HG03039 (cell line): Measurements from ENCODE around the gene TAOK1.
A peak's percentile ranks its signal among the peaks of the same experiment; 100 is the strongest.

Experiments used
- ATAC-seq: cut with Tn5 transposase; IDR thresholded peaks from one replicate; pipeline ENCODE4 v1.9.1; 2021; ENCODE audit warnings: mild to moderate bottlenecking, moderate library complexity; ENCODE audit not compliant: unreplicated experiment

TAOK1 gene

DNA sequence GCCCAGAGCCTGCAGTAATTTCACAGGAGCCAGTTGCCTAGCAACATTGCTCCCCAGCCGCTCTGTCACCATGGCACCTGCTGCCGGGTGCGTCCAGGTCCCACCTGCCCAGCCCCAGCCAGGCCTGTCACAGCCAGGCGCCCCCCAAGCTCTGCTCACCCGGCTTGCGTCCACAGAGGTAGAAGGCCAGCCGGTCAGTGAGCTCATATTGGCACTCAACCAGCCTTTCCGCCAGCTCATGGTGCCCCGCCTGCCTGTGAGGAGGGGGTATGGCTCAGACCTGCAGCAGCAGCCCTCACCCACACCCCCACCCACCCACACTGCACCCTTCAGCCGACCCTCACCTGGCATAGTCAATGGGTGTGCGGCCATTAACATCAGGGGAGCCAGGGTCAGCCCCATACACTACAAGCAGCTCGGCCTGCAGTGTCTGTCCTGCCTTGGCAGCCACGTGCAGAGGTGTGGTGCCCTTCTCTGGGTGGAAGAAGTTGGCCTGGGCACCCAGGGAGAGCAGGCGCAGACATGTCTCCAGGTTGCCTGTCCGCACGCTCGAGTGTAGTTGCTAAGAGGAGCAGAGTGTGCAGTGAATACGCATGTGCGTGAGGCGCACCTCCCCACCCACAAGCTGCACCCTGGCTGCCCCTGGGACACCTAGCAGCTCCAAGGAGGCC, 191.6 kb downstream of the TAOK1 start:
- ATAC-seq: no peak

DNA sequence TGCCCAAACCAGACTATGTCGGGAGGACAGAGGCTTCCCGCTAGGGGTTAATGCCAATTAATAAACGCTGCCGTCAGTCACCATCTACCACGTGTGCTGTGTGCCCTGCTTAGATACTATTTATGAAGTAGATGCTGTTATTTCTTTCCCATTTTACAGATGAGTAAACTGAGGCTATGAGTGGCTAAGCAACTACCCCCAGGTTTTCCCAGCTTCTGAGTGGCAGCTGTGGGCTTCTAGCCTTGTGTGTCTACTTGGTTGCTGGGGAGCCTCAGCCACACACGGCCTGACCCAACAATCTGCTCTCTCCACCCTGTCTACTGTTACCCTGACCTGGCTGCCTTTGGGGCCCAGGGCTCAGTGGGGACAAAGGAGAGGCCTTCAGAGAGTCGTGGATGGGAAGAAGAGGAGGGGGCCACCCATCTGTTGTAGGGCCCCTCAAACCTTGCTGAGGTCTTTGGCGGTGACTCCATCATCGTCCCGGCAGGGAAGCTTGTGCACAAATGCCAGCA, 192.1 kb downstream of the TAOK1 start:
- ATAC-seq: no peak

GRCh38 chr17:29582772-29583171, 192.6 kb downstream of the TAOK1 start:
- ATAC-seq: no peak

- ATAC-seq: no peak
Measured at GRCh38 chr17:29583324-29584248, 193.4 kb downstream of the TAOK1 start.

GRCh38 chr17:29584452-29585079, 194.4 kb downstream of the TAOK1 start:
- no peak for ATAC-seq

DNA sequence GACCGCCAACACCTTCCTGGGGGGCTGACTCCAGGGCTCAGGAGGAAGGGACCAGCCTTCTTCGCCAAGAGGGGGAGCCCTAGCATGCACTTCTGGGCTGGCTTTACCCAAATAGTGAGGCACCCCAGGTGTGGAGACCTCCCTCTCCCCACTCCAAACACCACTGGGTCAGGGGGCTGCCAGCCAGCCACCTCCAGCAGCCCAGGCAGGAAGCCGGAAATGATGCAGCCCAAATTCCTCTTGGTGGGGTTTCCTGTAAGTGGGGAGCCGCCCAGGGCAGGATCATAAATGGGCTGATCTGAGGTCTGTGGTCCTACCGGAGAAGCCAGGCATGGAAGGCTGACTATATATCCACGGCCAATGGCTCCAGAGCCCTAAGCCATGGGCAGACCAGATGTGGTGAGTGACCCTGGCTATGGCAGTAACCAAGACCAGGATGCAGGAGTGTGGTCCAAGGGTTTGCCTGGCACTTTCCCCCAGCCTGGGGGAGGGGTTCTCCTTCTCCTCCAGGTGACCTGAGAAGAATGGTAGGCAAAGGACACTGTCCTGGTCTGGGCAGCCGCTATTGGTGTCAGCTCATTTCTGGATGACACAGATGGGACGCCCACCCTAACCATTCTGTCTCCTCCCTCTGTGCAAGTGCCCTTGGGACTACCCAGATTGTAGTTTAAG, 195.1 kb downstream of the TAOK1 start:
- no peak for ATAC-seq

DNA sequence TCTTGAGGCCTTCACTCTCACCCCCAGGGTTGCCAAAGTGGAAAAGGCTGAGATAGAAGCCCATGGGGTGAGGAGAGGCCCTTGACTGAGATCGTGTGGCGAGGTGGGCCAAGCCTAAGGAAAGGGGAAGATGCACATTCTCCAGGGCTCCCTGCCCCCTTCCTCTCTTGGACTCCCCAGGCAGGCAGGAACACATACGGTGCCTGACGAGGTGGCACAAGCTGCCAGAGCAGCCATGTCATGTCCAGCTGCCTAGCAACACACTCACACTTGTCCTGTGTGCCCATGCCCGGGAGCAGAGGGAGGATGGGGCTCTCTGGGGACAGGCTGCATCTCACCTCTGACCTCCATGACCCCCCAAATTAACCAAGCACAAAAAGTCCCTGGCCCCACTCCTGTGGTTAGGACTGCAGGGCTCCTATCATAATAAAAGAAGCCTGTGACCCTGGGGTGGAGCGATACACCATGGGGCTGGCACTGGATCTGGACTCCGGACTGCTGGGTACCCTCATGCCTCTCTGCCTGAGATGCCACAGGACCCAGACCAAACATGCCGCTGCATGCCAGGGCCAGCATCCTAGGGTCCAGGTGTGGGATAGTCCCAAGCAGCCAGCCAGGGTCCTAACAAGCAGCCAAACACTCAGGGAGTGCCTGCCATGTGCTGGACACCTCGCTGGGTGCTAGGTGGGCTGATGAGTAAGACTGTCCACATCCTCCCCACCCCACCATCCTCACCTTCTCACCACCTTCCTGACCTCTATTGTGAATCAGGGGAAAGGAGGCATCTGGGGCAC, 196.7 kb downstream of the TAOK1 start:
- no peak for ATAC-seq

DNA sequence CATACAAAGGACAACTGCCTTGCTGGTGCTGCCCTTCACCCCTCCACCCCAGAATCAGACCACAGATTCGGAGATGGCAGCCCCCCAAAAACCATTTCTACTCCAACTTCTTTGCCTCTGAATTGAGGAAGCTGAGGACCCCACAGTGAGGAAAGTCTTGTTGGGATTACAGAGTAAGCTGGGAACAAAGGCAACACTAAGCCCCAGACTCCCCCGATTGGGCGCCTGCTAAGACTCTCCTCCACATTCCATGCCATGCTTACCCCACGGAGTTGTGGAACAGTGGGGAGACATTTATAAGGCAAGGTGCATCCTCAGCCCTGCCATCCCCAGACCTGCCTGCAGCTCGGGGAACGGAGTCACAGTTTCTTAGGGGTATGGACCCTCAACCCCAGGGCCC, 197.4 kb downstream of the TAOK1 start:
- no peak for ATAC-seq

DNA sequence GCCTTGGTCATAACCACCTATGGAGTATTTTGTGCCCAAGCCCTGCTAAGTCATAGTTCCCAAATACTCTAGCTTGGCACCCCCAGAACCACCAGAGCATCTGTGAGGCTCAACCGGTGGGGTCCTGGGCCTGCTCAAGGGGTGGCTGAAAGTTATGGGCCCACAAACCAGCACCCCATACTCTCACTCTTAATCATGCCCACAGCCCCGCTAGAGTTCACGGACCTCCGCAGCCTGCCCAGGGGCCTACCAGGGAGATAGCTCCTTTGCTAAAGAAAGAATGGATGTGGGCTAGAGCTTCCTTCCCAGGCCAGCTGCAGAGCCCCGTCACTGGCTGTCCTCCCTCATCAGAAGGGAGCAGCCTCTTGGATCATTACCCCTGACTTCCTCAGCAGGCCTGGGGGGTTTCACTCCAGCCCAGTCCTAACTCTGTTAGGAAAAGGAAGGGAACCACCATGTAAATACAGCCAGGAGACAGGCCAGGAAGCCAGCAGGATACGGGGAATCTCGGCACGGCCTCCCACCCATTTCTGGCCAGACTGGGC, 197.9 kb downstream of the TAOK1 start:
- no peak for ATAC-seq

DNA sequence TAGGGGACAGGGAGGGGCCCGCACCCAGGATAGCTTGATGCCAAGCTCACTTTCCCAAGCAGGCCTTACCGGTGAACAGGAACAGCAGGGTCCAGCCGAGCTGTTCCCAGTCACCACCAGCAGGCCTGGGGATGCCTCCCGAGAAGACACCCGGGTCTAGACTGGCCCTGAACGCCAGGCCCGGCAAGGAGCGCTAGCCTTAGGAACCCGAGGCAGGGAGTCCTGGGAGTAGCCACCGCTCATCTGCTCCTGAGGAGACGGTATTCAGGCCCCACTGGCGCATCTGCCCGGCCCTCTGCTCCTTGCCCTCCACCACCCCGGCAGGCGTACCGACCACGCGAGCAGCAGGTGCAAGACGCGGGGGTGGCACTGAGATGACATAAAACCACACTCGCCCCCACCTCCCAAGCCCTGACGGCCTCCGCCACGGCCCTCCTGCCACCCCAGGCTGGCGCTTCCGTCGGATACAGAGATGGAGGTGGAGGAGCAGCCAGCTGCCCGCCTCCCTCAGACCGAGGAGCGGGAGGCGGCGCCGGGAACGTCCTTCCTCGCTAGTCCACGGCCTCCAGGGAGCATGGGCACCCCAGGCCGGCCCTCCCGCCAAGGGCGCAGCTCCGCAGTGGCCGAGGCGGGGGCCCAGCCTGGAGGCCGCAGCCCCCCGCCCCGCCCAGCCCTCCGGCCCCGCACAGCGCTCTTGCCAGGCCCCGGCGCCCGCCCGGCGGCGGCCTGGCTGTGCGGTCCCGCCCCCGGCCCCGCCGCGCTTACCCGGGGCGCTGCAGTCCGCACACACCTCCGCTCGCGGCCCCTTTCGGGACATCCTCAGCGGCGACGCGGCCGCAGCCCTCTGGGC, 198.6 kb downstream of the TAOK1 start:
- ATAC-seq: peak; percentile 6

DNA sequence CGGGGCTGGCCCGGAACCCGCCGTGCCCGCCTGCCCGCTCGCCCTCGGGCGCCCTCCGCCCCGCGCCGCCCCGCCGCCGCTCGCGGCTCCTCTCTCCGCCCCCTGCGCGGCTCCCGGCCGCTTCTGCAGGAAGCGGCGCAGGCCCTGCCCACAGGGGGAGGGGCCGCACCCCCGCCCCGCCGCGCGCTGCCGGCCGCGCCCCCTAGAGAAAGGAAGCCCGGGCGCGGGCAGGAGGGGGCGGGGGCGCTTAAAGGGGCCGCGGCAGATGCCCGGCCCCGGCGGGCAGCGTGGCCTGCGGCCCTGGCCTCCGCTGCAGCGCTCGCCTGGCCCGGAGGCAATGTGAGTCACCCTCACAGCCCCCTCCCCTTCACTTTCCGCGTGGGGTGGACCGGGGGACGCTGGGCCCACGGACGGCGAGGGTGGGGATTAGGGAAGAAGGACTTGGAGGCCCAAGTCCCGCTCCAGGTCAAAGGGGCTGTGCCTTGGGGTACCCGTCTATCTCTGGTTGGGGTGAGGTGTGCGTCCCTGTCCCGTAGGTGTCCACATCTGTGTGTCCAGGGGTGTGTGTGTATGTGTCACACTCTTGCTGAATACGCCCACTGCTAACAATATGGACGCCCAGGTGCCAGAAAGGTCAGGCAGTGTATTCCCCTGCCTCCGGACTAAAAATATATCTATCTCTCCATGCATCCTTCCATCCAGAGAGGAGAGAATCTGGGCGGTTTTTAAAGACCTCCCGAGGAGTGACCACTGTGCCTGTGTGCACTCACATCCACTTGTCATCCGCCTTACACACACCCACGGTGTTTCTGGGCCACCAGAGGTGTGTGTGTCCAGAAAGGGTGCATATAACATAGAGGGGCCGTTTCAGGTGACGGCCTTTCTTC, 199.6 kb downstream of the TAOK1 start, which contains the start of gene GIT1:
TSS of gene GIT1 (minus strand) at position 125 of the 887 bp plus-strand sequence. CDS start 270 bp downstream, outside the sequence.
- peak; percentile 66 for ATAC-seq

- ATAC-seq: no peak
Measured at GRCh38 chr17:29590411-29591145, 200.4 kb downstream of the TAOK1 start.

DNA sequence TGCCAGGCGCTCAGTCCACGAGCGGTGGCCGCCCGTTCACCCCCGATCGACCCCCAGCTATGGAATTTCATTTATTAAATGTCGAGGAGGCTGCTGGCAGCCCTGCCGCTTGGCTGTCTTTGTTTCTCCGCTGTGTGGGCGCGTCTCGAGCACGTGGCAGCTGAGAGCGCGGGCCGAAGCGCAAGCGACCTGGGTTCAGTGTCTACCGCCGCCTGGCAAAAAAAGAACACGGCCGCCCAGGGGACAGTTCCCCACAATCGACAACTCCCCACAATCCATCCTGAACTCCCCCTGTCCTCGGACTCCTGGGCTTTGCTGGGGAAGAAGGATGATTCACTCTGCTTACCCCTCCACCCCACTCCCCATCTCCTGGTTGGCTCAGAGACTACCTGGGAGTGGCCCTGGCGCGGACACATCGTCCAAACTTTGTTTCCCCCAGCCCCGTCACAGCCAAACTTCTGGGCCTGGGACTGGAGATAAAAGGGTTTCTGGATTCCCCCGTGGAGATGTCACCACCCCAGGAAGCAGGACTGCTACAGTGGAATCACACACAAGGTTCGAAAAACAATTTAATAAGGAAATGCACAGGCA, 201.1 kb downstream of the TAOK1 start:
- ATAC-seq: no peak

- ATAC-seq: no peak
Measured at GRCh38 chr17:29591737-29592608, 201.8 kb downstream of the TAOK1 start.

- no peak for ATAC-seq
Measured at GRCh38 chr17:29592850-29593551, 202.8 kb downstream of the TAOK1 start, which contains the start of gene ANKRD13B. ANKRD13B (plus strand) TSS chr17:29593132; CDS start chr17:29593622, 490 bp downstream.
